Esophagus muscularis mucosa (tissue), 4 donors: ENCODE data around the gene IGSF21.

Experiments
- EP300 ChIP-seq: sonication (generic); formaldehyde crosslinking; IDR thresholded peaks from one replicate; pipeline ENCODE4 v1.6.1; 2017; ENCODE audit warnings: antibody characterized with exemption
- POLR2A ChIP-seq: fragments of 450-650 bp; IDR thresholded peaks from one replicate; pipeline ENCODE4 v1.6.1; 2017; ENCODE audit warnings: antibody characterized with exemption, moderate library complexity, mild to moderate bottlenecking, low read depth
- TF ChIP-seq, protein P1 (sequence below), 3 experiments: fragments of 200-600 bp in 2 of 3; fragments of 450-650 bp in 1 of 3; sonication (generic) in 2 of 3; IDR thresholded peaks; one replicate each; pipeline ENCODE4 v1.5.1; 2017 to 2019; ENCODE audit warnings: antibody characterized with exemption in 3 of 3, mild to moderate bottlenecking in 2 of 3, moderate library complexity in 1 of 3

GRCh38 chr1:18103788-18104421 is 3.7 kb upstream of the IGSF21 start:
- TF ChIP-seq, protein P1, sequence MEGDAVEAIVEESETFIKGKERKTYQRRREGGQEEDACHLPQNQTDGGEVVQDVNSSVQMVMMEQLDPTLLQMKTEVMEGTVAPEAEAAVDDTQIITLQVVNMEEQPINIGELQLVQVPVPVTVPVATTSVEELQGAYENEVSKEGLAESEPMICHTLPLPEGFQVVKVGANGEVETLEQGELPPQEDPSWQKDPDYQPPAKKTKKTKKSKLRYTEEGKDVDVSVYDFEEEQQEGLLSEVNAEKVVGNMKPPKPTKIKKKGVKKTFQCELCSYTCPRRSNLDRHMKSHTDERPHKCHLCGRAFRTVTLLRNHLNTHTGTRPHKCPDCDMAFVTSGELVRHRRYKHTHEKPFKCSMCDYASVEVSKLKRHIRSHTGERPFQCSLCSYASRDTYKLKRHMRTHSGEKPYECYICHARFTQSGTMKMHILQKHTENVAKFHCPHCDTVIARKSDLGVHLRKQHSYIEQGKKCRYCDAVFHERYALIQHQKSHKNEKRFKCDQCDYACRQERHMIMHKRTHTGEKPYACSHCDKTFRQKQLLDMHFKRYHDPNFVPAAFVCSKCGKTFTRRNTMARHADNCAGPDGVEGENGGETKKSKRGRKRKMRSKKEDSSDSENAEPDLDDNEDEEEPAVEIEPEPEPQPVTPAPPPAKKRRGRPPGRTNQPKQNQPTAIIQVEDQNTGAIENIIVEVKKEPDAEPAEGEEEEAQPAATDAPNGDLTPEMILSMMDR (IDR thresholded peaks at IDR 0.05): no peak
- no peak for TF ChIP-seq POLR2A
- TF ChIP-seq EP300: no peak
